HepG2 (cell line): ENCODE results near the gene THRAP3. TPM values are rescaled to one million over a fixed set of nuclear protein-coding genes. Genes with fewer than 3 reads are reported as not detected.

Experiments
- ATAD3A ChIP-seq: sonication (generic); formaldehyde crosslinking; IDR thresholded peaks from 2 replicates; pipeline ENCODE4 v1.4.0; 2020; ENCODE audit warnings: missing genetic modification reagents
- CBX1 ChIP-seq: IDR thresholded peaks from one replicate; pipeline ENCODE4 v1.6.1; 2016; ENCODE audit warnings: antibody characterized with exemption, low read depth
- CENPX ChIP-seq: sonication (generic); formaldehyde crosslinking; IDR thresholded peaks from 2 replicates; pipeline ENCODE4 v1.9.0; 2021; ENCODE audit warnings: mild to moderate bottlenecking, missing genetic modification reagents, moderate library complexity
- FOXM1 ChIP-seq: sonication (generic); formaldehyde crosslinking; IDR thresholded peaks from 2 replicates; pipeline ENCODE4 v1.5.0; 2020; ENCODE audit warnings: missing genetic modification reagents
- GABPB1 ChIP-seq: IDR thresholded peaks from 2 replicates; pipeline ENCODE4 v1.6.1; 2016; ENCODE audit warnings: mild to moderate bottlenecking, missing genetic modification reagents, moderate library complexity, missing compliant biosample characterization
- NFYB ChIP-seq: sonication (generic); formaldehyde crosslinking; IDR thresholded peaks from 2 replicates; pipeline ENCODE4 v1.4.0; 2020; ENCODE audit warnings: missing genetic modification reagents
- PHF8 ChIP-seq: sonication (generic); formaldehyde crosslinking; IDR thresholded peaks from 2 replicates; pipeline ENCODE4 v1.5.0; 2020; ENCODE audit warnings: missing genetic modification reagents
- STAT5B ChIP-seq: sonication (generic); formaldehyde crosslinking; IDR thresholded peaks from 2 replicates; pipeline ENCODE4 v1.4.0; 2020; ENCODE audit warnings: missing genetic modification reagents
- ZFP82 ChIP-seq: sonication (generic); formaldehyde crosslinking; IDR thresholded peaks from 2 replicates; pipeline ENCODE4 v1.5.1; 2020; ENCODE audit warnings: mild to moderate bottlenecking, missing genetic modification reagents, borderline replicate concordance
- ZNF749 ChIP-seq: sonication (generic); formaldehyde crosslinking; IDR thresholded peaks from 2 replicates; pipeline ENCODE4 v1.8.0; 2022; ENCODE audit warnings: mild to moderate bottlenecking, missing genetic modification reagents, moderate library complexity, borderline replicate concordance
- polyA plus RNA-seq, 8 experiments: library from polyadenylated mRNA; depleted of rRNA in 3 of 8; stranded (reverse) in 7 of 8; unstranded in 1 of 8; fragments of >200 nt; fragmentation: Illumina TruSeq in 4 of 8; extraction: Trizol in 4 of 8; gene quantifications; 2 replicates each; pipeline versions ENCODE4 v1.2.1 to v1.2.3, GENCODE V29; 2011 to 2016; ENCODE audit warnings: low read depth in 4 of 8, missing spikeins in 1 of 8, mixed read lengths in 1 of 8; ENCODE audit not compliant: insufficient read depth in 1 of 8
- total RNA-seq, 5 experiments: library from RNA; depleted of rRNA; stranded (reverse); fragments of >200 nt; fragmentation: Illumina TruSeq; extraction: Trizol; gene quantifications; 2 replicates each; pipeline ENCODE4 v1.2.3, GENCODE V29; 2016; ENCODE audit warnings: low read depth in 1 of 5
- TF ChIP-seq, protein P1 (sequence below): sonication (generic); formaldehyde crosslinking; IDR thresholded peaks from 2 replicates; pipeline ENCODE4 v1.5.0; 2020; ENCODE audit warnings: mild to moderate bottlenecking, missing genetic modification reagents, borderline replicate concordance
- TF ChIP-seq, protein P2 (sequence below): sonication (generic); formaldehyde crosslinking; IDR thresholded peaks from 2 replicates; pipeline ENCODE4 v1.4.0; 2020; ENCODE audit warnings: missing genetic modification reagents
- TF ChIP-seq, protein P3 (sequence below): IDR thresholded peaks from 2 replicates; pipeline ENCODE4 v1.6.1; 2016; ENCODE audit warnings: missing compliant biosample characterization, missing genetic modification reagents, borderline replicate concordance
- TF ChIP-seq, protein P4 (sequence below): sonication (generic); formaldehyde crosslinking; IDR thresholded peaks from 2 replicates; pipeline ENCODE4 v1.4.0; 2020; ENCODE audit warnings: missing genetic modification reagents

THRAP3 gene
- total and polyA plus RNA-seq, 2 of the 13 experiments (the other 11 are each of a cell fraction or from before 2014, with no cell fraction given): 45.0 to 92.6 TPM

DNA sequence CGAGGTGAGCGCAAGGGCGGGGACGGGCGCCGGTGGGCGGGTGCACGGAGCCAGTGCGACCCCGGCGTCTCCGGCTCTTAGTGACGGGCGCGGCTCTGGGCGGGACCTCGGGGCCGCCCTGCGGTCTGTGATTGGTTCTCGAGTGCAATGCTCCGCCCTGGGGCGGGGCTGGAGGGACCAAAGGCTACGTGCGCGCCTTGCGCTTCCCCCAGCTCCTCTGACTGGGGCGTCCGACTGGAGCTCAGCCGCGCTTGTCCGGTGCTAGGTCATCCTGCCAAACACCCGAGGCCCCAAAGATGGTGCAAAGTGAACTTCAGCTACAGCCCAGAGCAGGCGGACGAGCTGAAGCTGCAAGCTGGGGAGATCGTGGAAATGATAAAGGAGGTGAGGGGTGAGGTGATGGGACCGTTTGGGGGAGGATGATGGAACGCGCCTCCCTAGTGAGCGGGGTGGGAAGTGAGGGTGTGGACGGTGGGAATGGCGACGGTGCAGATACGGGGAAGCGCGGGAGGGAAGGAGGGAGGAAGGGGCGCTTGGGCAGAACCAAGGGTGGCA lies 82.7 kb downstream of the THRAP3 start (continued):
- TF ChIP-seq, protein P1, sequence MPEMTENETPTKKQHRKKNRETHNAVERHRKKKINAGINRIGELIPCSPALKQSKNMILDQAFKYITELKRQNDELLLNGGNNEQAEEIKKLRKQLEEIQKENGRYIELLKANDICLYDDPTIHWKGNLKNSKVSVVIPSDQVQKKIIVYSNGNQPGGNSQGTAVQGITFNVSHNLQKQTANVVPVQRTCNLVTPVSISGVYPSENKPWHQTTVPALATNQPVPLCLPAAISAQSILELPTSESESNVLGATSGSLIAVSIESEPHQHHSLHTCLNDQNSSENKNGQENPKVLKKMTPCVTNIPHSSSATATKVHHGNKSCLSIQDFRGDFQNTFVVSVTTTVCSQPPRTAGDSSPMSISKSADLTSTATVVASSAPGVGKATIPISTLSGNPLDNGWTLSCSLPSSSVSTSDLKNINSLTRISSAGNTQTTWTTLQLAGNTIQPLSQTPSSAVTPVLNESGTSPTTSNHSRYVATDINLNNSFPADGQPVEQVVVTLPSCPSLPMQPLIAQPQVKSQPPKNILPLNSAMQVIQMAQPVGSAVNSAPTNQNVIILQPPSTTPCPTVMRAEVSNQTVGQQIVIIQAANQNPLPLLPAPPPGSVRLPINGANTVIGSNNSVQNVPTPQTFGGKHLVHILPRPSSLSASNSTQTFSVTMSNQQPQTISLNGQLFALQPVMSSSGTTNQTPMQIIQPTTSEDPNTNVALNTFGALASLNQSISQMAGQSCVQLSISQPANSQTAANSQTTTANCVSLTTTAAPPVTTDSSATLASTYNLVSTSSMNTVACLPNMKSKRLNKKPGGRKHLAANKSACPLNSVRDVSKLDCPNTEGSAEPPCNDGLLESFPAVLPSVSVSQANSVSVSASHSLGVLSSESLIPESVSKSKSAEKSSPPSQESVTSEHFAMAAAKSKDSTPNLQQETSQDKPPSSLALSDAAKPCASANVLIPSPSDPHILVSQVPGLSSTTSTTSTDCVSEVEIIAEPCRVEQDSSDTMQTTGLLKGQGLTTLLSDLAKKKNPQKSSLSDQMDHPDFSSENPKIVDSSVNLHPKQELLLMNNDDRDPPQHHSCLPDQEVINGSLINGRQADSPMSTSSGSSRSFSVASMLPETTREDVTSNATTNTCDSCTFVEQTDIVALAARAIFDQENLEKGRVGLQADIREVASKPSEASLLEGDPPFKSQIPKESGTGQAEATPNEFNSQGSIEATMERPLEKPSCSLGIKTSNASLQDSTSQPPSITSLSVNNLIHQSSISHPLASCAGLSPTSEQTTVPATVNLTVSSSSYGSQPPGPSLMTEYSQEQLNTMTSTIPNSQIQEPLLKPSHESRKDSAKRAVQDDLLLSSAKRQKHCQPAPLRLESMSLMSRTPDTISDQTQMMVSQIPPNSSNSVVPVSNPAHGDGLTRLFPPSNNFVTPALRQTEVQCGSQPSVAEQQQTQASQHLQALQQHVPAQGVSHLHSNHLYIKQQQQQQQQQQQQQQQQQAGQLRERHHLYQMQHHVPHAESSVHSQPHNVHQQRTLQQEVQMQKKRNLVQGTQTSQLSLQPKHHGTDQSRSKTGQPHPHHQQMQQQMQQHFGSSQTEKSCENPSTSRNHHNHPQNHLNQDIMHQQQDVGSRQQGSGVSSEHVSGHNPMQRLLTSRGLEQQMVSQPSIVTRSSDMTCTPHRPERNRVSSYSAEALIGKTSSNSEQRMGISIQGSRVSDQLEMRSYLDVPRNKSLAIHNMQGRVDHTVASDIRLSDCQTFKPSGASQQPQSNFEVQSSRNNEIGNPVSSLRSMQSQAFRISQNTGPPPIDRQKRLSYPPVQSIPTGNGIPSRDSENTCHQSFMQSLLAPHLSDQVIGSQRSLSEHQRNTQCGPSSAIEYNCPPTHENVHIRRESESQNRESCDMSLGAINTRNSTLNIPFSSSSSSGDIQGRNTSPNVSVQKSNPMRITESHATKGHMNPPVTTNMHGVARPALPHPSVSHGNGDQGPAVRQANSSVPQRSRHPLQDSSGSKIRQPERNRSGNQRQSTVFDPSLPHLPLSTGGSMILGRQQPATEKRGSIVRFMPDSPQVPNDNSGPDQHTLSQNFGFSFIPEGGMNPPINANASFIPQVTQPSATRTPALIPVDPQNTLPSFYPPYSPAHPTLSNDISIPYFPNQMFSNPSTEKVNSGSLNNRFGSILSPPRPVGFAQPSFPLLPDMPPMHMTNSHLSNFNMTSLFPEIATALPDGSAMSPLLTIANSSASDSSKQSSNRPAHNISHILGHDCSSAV (CRISPR knock-in tag): peak; percentile 91; the same call in 1 of the 2 replicates
- peak; percentile 23; the same call in 1 of the 2 replicates for TF ChIP-seq ZFP82 (CRISPR knock-in tag)
- TF ChIP-seq ATAD3A (CRISPR knock-in tag): no peak
- TF ChIP-seq, protein P2, sequence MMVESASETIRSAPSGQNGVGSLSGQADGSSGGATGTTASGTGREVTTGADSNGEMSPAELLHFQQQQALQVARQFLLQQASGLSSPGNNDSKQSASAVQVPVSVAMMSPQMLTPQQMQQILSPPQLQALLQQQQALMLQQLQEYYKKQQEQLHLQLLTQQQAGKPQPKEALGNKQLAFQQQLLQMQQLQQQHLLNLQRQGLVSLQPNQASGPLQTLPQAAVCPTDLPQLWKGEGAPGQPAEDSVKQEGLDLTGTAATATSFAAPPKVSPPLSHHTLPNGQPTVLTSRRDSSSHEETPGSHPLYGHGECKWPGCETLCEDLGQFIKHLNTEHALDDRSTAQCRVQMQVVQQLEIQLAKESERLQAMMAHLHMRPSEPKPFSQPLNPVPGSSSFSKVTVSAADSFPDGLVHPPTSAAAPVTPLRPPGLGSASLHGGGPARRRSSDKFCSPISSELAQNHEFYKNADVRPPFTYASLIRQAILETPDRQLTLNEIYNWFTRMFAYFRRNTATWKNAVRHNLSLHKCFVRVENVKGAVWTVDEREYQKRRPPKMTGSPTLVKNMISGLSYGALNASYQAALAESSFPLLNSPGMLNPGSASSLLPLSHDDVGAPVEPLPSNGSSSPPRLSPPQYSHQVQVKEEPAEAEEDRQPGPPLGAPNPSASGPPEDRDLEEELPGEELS (CRISPR knock-in tag): 0 out of 2 replicates have a peak, but pooled peaks have one; percentile 11
- no peak; the same call in 1 of the 2 replicates for TF ChIP-seq ZNF749
- TF ChIP-seq NFYB (CRISPR knock-in tag): peak; percentile 88
- TF ChIP-seq CBX1: peak; percentile 79
- TF ChIP-seq, protein P3, sequence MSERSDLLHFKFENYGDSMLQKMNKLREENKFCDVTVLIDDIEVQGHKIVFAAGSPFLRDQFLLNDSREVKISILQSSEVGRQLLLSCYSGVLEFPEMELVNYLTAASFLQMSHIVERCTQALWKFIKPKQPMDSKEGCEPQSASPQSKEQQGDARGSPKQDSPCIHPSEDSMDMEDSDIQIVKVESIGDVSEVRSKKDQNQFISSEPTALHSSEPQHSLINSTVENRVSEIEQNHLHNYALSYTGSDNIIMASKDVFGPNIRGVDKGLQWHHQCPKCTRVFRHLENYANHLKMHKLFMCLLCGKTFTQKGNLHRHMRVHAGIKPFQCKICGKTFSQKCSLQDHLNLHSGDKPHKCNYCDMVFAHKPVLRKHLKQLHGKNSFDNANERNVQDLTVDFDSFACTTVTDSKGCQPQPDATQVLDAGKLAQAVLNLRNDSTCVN: no peak
- no peak for TF ChIP-seq STAT5B (CRISPR knock-in tag)
- TF ChIP-seq CENPX: no peak
- TF ChIP-seq, protein P4, sequence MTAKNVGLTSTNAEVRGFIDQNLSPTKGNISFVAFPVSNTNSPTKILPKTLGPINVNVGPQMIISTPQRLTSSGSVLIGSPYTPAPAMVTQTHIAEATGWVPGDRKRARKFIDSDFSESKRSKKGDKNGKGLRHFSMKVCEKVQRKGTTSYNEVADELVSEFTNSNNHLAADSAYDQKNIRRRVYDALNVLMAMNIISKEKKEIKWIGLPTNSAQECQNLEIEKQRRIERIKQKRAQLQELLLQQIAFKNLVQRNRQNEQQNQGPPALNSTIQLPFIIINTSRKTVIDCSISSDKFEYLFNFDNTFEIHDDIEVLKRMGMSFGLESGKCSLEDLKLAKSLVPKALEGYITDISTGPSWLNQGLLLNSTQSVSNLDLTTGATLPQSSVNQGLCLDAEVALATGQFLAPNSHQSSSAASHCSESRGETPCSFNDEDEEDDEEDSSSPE (CRISPR knock-in tag): 0 out of 2 replicates have a peak, but pooled peaks have one; percentile 55
- no peak for TF ChIP-seq FOXM1 (CRISPR knock-in tag)
- peak; percentile 82 for TF ChIP-seq PHF8 (CRISPR knock-in tag)
- peak; percentile 59; the same call in 1 of the 2 replicates for TF ChIP-seq GABPB1 (CRISPR knock-in tag)
